Neural cell (in vitro differentiated cells): ENCODE results near the gene NRSN2. TPM values are rescaled to one million over a fixed set of nuclear protein-coding genes. Genes with fewer than 3 reads are reported as not detected.

Experiments used
- H2AFZ ChIP-seq: fragments of 200-600, 300-800 bp; sonication (generic), shearing (Covaris generic); 2 replicates; pipeline ENCODE4 v1.6.0; 2014; ENCODE audit warnings: low read depth, mild to moderate bottlenecking, antibody characterized with exemption, low read length, moderate library complexity
- H3F3A ChIP-seq: fragments of 200-600 bp; shearing (Covaris generic); 2 replicates; pipeline ENCODE4 v1.6.1; 2016; ENCODE audit warnings: mild to moderate bottlenecking, moderate library complexity, mixed read lengths, antibody characterized with exemption, low read length; ENCODE audit not compliant: insufficient read depth, poor library complexity, severe bottlenecking
- H3K27ac ChIP-seq: fragments of 200-600, 300-800 bp; sonication (generic), shearing (Covaris generic); 2 replicates; pipeline ENCODE4 v1.5.1; 2014; ENCODE audit warnings: mild to moderate bottlenecking, low read length, moderate library complexity
- H3K27me3 ChIP-seq: fragments of 300-800, 200-600 bp; sonication (generic), shearing (Covaris generic); 2 replicates; pipeline ENCODE4 v1.6.0; 2014; ENCODE audit warnings: mild to moderate bottlenecking, low read depth, low read length, moderate library complexity; ENCODE audit not compliant: insufficient read depth
- H3K36me3 ChIP-seq: fragments of 300-800, 200-600 bp; sonication (generic), shearing (Covaris generic); 2 replicates; pipeline ENCODE4 v1.5.1; 2014; ENCODE audit warnings: mild to moderate bottlenecking, antibody characterized with exemption, low read length, moderate library complexity; ENCODE audit not compliant: insufficient read depth
- H3K4me2 ChIP-seq: fragments of 300-800, 200-600 bp; sonication (generic), shearing (Covaris generic); 2 replicates; pipeline ENCODE4 v1.6.0; 2014; ENCODE audit warnings: mild to moderate bottlenecking, low read length
- H3K4me3 ChIP-seq: fragments of 300-800, 200-600 bp; sonication (generic), shearing (Covaris generic); 2 replicates; pipeline ENCODE4 v1.5.1; 2014; ENCODE audit warnings: mild to moderate bottlenecking, low read length, moderate library complexity
- H3K79me2 ChIP-seq: fragments of 200-600 bp; shearing (Covaris generic); replicated peaks from 2 replicates; pipeline ENCODE4 v1.6.0; 2014; ENCODE audit warnings: mild to moderate bottlenecking, low read length, moderate library complexity; ENCODE audit not compliant: insufficient read depth
- H3K9ac ChIP-seq: fragments of 300-800, 200-600 bp; sonication (generic), shearing (Covaris generic); 2 replicates; pipeline ENCODE4 v1.6.1; 2016; ENCODE audit warnings: mild to moderate bottlenecking, low read length, mixed read lengths
- H3K9me2 ChIP-seq: fragments of 200-600 bp; shearing (Covaris generic); 2 replicates; pipeline ENCODE4 v1.6.1; 2016; ENCODE audit warnings: mild to moderate bottlenecking, low read length, mixed read lengths; ENCODE audit not compliant: insufficient read depth
- H3K9me3 ChIP-seq: fragments of 200-600, 300-800 bp; sonication (generic), shearing (Covaris generic); 2 replicates; pipeline ENCODE4 v1.6.1; 2016; ENCODE audit warnings: mild to moderate bottlenecking, mixed run types, low read length, moderate library complexity, mixed read lengths
- H4K20me1 ChIP-seq: fragments of 200-600 bp; shearing (Covaris generic); 2 replicates; pipeline ENCODE4 v1.6.1; 2016; ENCODE audit warnings: mild to moderate bottlenecking, mixed run types; ENCODE audit not compliant: insufficient read depth
- CTCF ChIP-seq: fragments of 450-650 bp; IDR thresholded peaks from 2 replicates; pipeline ENCODE4 v1.5.1; 2014; ENCODE audit warnings: antibody characterized with exemption, mild to moderate bottlenecking, moderate library complexity; ENCODE audit not compliant: poor library complexity, severe bottlenecking
- EP300 ChIP-seq: fragments of 450-650 bp; conservative IDR thresholded peaks from 2 replicates; pipeline ENCODE4 v1.6.1; 2014; ENCODE audit warnings: antibody characterized with exemption, mild to moderate bottlenecking, moderate library complexity; ENCODE audit not compliant: poor library complexity, severe bottlenecking
- EZH2 ChIP-seq: fragments of 200-600, 300-800 bp; shearing (Covaris generic), sonication (generic); IDR thresholded peaks from 2 replicates; pipeline ENCODE4 v1.6.1; 2014; ENCODE audit warnings: antibody characterized with exemption, low read length, borderline replicate concordance, mild to moderate bottlenecking; ENCODE audit not compliant: insufficient read depth, poor library complexity, severe bottlenecking
- MXI1 ChIP-seq: fragments of 450-650 bp; conservative IDR thresholded peaks from 2 replicates; pipeline ENCODE4 v1.6.1; 2014; ENCODE audit warnings: antibody characterized with exemption, mild to moderate bottlenecking; ENCODE audit not compliant: poor library complexity, severe bottlenecking
- POLR2AphosphoS5 ChIP-seq: IDR thresholded peaks from 2 replicates; pipeline ENCODE4 v1.6.1; 2012
- RAD21 ChIP-seq: fragments of 450-650 bp; conservative IDR thresholded peaks from 2 replicates; pipeline ENCODE4 v1.6.1; 2014; ENCODE audit warnings: antibody characterized with exemption, mild to moderate bottlenecking, moderate library complexity
- REST ChIP-seq: IDR thresholded peaks from 2 replicates; pipeline ENCODE4 v1.6.1; 2012; ENCODE audit warnings: borderline replicate concordance
- SMC3 ChIP-seq: fragments of 450-650 bp; conservative IDR thresholded peaks from 2 replicates; pipeline ENCODE4 v1.6.1; 2014; ENCODE audit warnings: antibody characterized with exemption, mild to moderate bottlenecking, moderate library complexity; ENCODE audit not compliant: poor library complexity
- TAF1 ChIP-seq: IDR thresholded peaks from 2 replicates; pipeline ENCODE4 v1.6.1; 2012; ENCODE audit warnings: low read depth
- polyA plus RNA-seq: library from polyadenylated mRNA; depleted of rRNA; stranded (reverse); fragments of >200 nt; gene quantifications from 2 replicates; pipeline ENCODE4 v1.2.3, GENCODE V29; 2014

Gene NRSN2
- polyA plus RNA-seq, 1 donor from 2014 or later, result 19.6 TPM

- Histone ChIP-seq H3K9me3 (no peaks in the 10 kb centered on the region), H2AFZ (no peak overlapping the region), H3K27ac (peak overlapping the region; percentile 98), H3F3A (no peaks in the 10 kb centered on the region), H3K4me2 (peak overlapping the region; percentile 87), H3K9ac (peak overlapping the region; percentile 97), H3K79me2 (peaks cover 13% of the 10 kb centered on the region), H3K9me2 (no peaks in the 10 kb centered on the region), H3K27me3 (no peaks in the 10 kb centered on the region), H3K36me3 (no peaks in the 10 kb centered on the region), H3K4me3 (peak overlapping the region; percentile 84), H4K20me1 (no peaks in the 10 kb centered on the region)
- TF ChIP-seq SMC3 (no peak), REST (no peak), MXI1 (no peak), TAF1 (no peak), POLR2AphosphoS5 (no peak), EZH2 (no peak), RAD21 (no peak), CTCF (no peak), EP300 (no peak)
Measured at GRCh38 chr20:348972-349841, 2.3 kb downstream of the NRSN2 start.

GRCh38 chr20:353166-353565 is 6.3 kb downstream of the NRSN2 start:
- peaks cover 6% of the 10 kb centered on the region for H3K79me2 ChIP-seq
- H3K9me3 ChIP-seq, result no peaks in the 10 kb centered on the region
- H3K36me3 ChIP-seq, result no peaks in the 10 kb centered on the region
- no peak overlapping the region for H3K4me3 ChIP-seq
- no peak overlapping the region for H2AFZ ChIP-seq
- TF ChIP-seq EP300, result no peak
- TF ChIP-seq POLR2AphosphoS5, result no peak
- no peak for TF ChIP-seq EZH2
- no peak for TF ChIP-seq CTCF
- no peak for TF ChIP-seq REST
- TF ChIP-seq TAF1, result no peak
- TF ChIP-seq MXI1, result no peak
- TF ChIP-seq SMC3, result no peak
- no peak for TF ChIP-seq RAD21
- no peak overlapping the region for H3K27ac ChIP-seq
- no peak overlapping the region for H3K4me2 ChIP-seq
- no peaks in the 10 kb centered on the region for H3K9me2 ChIP-seq
- H3K27me3 ChIP-seq, result no peaks in the 10 kb centered on the region
- no peaks in the 10 kb centered on the region for H3F3A ChIP-seq
- no peak overlapping the region for H3K9ac ChIP-seq
- no peaks in the 10 kb centered on the region for H4K20me1 ChIP-seq
